IMR-90 (cell line): Measurements from ENCODE around the gene ACACA. TPM values are rescaled to one million over a fixed set of nuclear protein-coding genes. Genes with fewer than 3 reads are reported as not detected.

Source experiments
- ATAC-seq: fragments of 200-7000 bp; cut with Tn5 transposase; 2 replicates; pipeline ENCODE4 v1.9.1; 2020; ENCODE audit warnings: low read depth, mild to moderate bottlenecking, moderate library complexity
- BruUV-seq: library from RNA; stranded (reverse); fragments of 400-500 nt; replicated peaks from 2 replicates; lab custom pipeline; 2021; lab: Mats Ljungman, UMichigan
- CTCF ChIA-PET: fragments of 300-600 bp; formaldehyde crosslinking; extraction: SDS; loops from one replicate; lab custom pipeline; 2021; ENCODE audit warnings: antibody characterized with exemption; lab: Yijun Ruan, JAX
- POLR2A ChIA-PET: fragments of 300-600 bp; sonication (Branson Sonifier 250); formaldehyde crosslinking; loops from one replicate; lab custom pipeline; 2022; ENCODE audit warnings: antibody characterized with exemption; ENCODE audit not compliant: unreplicated experiment; lab: Charles Lee
- DNase-seq: peaks from one replicate; pipeline ENCODE4 v3.0.0; 2013
- H2AFZ ChIP-seq: replicated peaks from 2 replicates; pipeline ENCODE3; 2013; ENCODE audit warnings: low read length, mild to moderate bottlenecking; ENCODE audit not compliant: poor library complexity
- H2AK5ac ChIP-seq: 2 replicates; pipeline ENCODE4 v1.6.1; 2013; ENCODE audit warnings: low read depth, low read length, inconsistent platforms
- H2AK9ac ChIP-seq: replicated peaks from 2 replicates; pipeline ENCODE3; 2013; ENCODE audit warnings: mild to moderate bottlenecking, low read depth, low read length, moderate library complexity; ENCODE audit not compliant: poor library complexity
- H2BK120ac ChIP-seq: 2 replicates; pipeline ENCODE4 v1.6.1; 2013; ENCODE audit warnings: low read depth, low read length, inconsistent platforms
- H2BK15ac ChIP-seq: 3 replicates; pipeline ENCODE4 v1.6.1; 2013; ENCODE audit warnings: low read depth, low read length, inconsistent platforms
- H2BK20ac ChIP-seq: 2 replicates; pipeline ENCODE4 v1.6.1; 2013; ENCODE audit warnings: low read depth, mild to moderate bottlenecking, inconsistent platforms, low read length, moderate library complexity
- H2BK5ac ChIP-seq: 2 replicates; pipeline ENCODE4 v1.6.1; 2013; ENCODE audit warnings: mild to moderate bottlenecking, low read depth, low read length, inconsistent platforms; ENCODE audit not compliant: poor library complexity, severe bottlenecking
- H3K14ac ChIP-seq: replicated peaks from 2 replicates; pipeline ENCODE4 v1.6.1; 2013; ENCODE audit warnings: low read depth, low read length, inconsistent platforms
- H3K18ac ChIP-seq: 2 replicates; pipeline ENCODE4 v1.6.1; 2013; ENCODE audit warnings: low read depth, low read length, control low read depth
- H3K23ac ChIP-seq: 2 replicates; pipeline ENCODE4 v1.6.1; 2013; ENCODE audit warnings: low read depth, low read length, inconsistent platforms
- H3K27ac ChIP-seq: 2 replicates; pipeline ENCODE4 v1.5.1; 2013; ENCODE audit warnings: mild to moderate bottlenecking, control low read depth, low read length; ENCODE audit not compliant: insufficient read depth
- H3K27me3 ChIP-seq: 2 replicates; pipeline ENCODE4 v1.6.1; 2013; ENCODE audit warnings: low read length; ENCODE audit not compliant: control insufficient read depth, insufficient read depth
- H3K36me3 ChIP-seq: 2 replicates; pipeline ENCODE4 v1.6.1; 2013; ENCODE audit warnings: low read length, mixed read lengths; ENCODE audit not compliant: control insufficient read depth, insufficient read depth
- H3K4ac ChIP-seq: 2 replicates; pipeline ENCODE4 v1.6.1; 2013; ENCODE audit warnings: low read depth, low read length, inconsistent platforms
- H3K4me1 ChIP-seq: 2 replicates; pipeline ENCODE4 v1.6.1; 2013; ENCODE audit warnings: low read length, mixed read lengths; ENCODE audit not compliant: control insufficient read depth, insufficient read depth
- H3K4me2 ChIP-seq: 2 replicates; pipeline ENCODE4 v1.6.1; 2013; ENCODE audit warnings: low read depth, mild to moderate bottlenecking, control low read depth, low read length, moderate library complexity
- H3K4me3 ChIP-seq: 2 replicates; pipeline ENCODE4 v1.5.1; 2013; ENCODE audit warnings: low read depth, mild to moderate bottlenecking, control low read depth, low read length, moderate library complexity; ENCODE audit not compliant: insufficient read depth
- H3K56ac ChIP-seq: 2 replicates; pipeline ENCODE4 v1.6.1; 2013; ENCODE audit warnings: low read length, inconsistent platforms; ENCODE audit not compliant: insufficient read depth; ENCODE audit errors: extremely low read depth
- H3K79me1 ChIP-seq, 2 experiments: 2 replicates each; pipeline ENCODE4 v1.6.1; 2013; ENCODE audit warnings: low read length in 2 of 2, inconsistent platforms in 1 of 2, low read depth in 1 of 2
- H3K9ac ChIP-seq: 2 replicates; pipeline ENCODE4 v1.6.1; 2013; ENCODE audit warnings: low read depth, low read length, control low read depth
- H3K9me1 ChIP-seq: 2 replicates; pipeline ENCODE4 v1.6.1; 2013; ENCODE audit warnings: low read length, inconsistent platforms; ENCODE audit not compliant: insufficient read depth
- H3K9me3 ChIP-seq: 2 replicates; pipeline ENCODE4 v1.6.1; 2013; ENCODE audit warnings: low read length; ENCODE audit not compliant: control insufficient read depth, insufficient read depth
- H4K20me1 ChIP-seq: 2 replicates; pipeline ENCODE4 v1.6.1; 2013; ENCODE audit warnings: low read length, inconsistent platforms; ENCODE audit not compliant: insufficient read depth
- H4K5ac ChIP-seq: 2 replicates; pipeline ENCODE4 v1.6.1; 2013; ENCODE audit warnings: mild to moderate bottlenecking, low read depth, low read length, control low read depth
- H4K8ac ChIP-seq, 2 experiments: 2 replicates each; pipeline ENCODE4 v1.6.1; 2013; ENCODE audit warnings: low read depth in 2 of 2, low read length in 2 of 2, control low read depth in 1 of 2, inconsistent platforms in 1 of 2
- H4K91ac ChIP-seq: 2 replicates; pipeline ENCODE4 v1.6.1; 2013; ENCODE audit warnings: low read depth, low read length, inconsistent platforms; ENCODE audit not compliant: insufficient read depth
- BHLHE40 ChIP-seq: fragments of 150-350 bp; IDR thresholded peaks from 2 replicates; pipeline ENCODE4 v1.6.1; 2016; ENCODE audit warnings: mild to moderate bottlenecking, low read depth, low read length
- CEBPB ChIP-seq: IDR thresholded peaks from 2 replicates; pipeline ENCODE4 v1.6.1; 2012; ENCODE audit warnings: low read depth, low read length, improper control_type of control experiment
- CHD1 ChIP-seq: IDR thresholded peaks from 2 replicates; pipeline ENCODE4 v1.6.1; 2012; ENCODE audit warnings: low read depth, low read length, improper control_type of control experiment
- CTCF ChIP-seq: conservative IDR thresholded peaks from 2 replicates; pipeline ENCODE4 v1.5.1; 2012; ENCODE audit warnings: mild to moderate bottlenecking, low read depth, low read length, improper control_type of control experiment
- ELK1 ChIP-seq: fragments of 150-350 bp; IDR thresholded peaks from 2 replicates; pipeline ENCODE4 v1.6.1; 2016; ENCODE audit warnings: low read depth, mild to moderate bottlenecking, low read length, moderate library complexity, borderline replicate concordance
- FOS ChIP-seq: fragments of 150-350 bp; IDR thresholded peaks from 2 replicates; pipeline ENCODE4 v1.6.1; 2016; ENCODE audit warnings: low read depth, low read length
- MAFK ChIP-seq: IDR thresholded peaks from 2 replicates; pipeline ENCODE4 v1.6.1; 2012; ENCODE audit warnings: low read depth, low read length, improper control_type of control experiment
- MAZ ChIP-seq: IDR thresholded peaks from 2 replicates; pipeline ENCODE4 v1.6.1; 2012; ENCODE audit warnings: low read depth, mild to moderate bottlenecking, low read length, improper control_type of control experiment, moderate library complexity, borderline replicate concordance
- MXI1 ChIP-seq: IDR thresholded peaks from 2 replicates; pipeline ENCODE4 v1.6.1; 2012; ENCODE audit warnings: low read depth, mild to moderate bottlenecking, low read length, moderate library complexity, borderline replicate concordance
- NFE2L2 ChIP-seq: fragments of 150-350 bp; IDR thresholded peaks from 2 replicates; pipeline ENCODE4 v1.6.1; 2016; ENCODE audit warnings: low read depth, mild to moderate bottlenecking, low read length
- POLR2A ChIP-seq: IDR thresholded peaks from 2 replicates; pipeline ENCODE4 v1.6.1; 2012; ENCODE audit warnings: mild to moderate bottlenecking, low read depth, low read length
- RAD21 ChIP-seq: IDR thresholded peaks from 2 replicates; pipeline ENCODE4 v1.6.1; 2012; ENCODE audit warnings: low read length, improper control_type of control experiment
- RCOR1 ChIP-seq: IDR thresholded peaks from 2 replicates; pipeline ENCODE4 v1.6.1; 2012; ENCODE audit warnings: mild to moderate bottlenecking, low read length, improper control_type of control experiment; ENCODE audit not compliant: insufficient replicate concordance
- RFX5 ChIP-seq: IDR thresholded peaks from 2 replicates; pipeline ENCODE4 v1.8.0; 2012; ENCODE audit warnings: low read depth, mild to moderate bottlenecking, low read length, moderate library complexity
- SMC3 ChIP-seq: fragments of 150-350 bp; IDR thresholded peaks from 2 replicates; pipeline ENCODE4 v1.6.1; 2016; ENCODE audit warnings: low read depth, mild to moderate bottlenecking, antibody characterized with exemption, low read length, moderate library complexity
- USF2 ChIP-seq: fragments of 150-350 bp; IDR thresholded peaks from 2 replicates; pipeline ENCODE4 v1.6.1; 2017; ENCODE audit warnings: mild to moderate bottlenecking, antibody characterized with exemption, low read length, low read depth
- WGBS, 2 experiments: methylation state at CpG; one replicate each; pipeline versions ENCODE4 v1.1.5 to v1.1.7; 2013; ENCODE audit warnings: missing lambda C conversion rate in 2 of 2; ENCODE audit not compliant: insufficient read length in 1 of 2; ENCODE audit errors: extremely low coverage in 2 of 2; 5-methylcytosine and 5-hydroxymethylcytosine counted together
- dilution Hi-C: fragments of 300-500 bp; cut with HindIII; formaldehyde crosslinking; loops from one replicate; pipeline ENCODE4 v1.14.3; 2018; ENCODE audit warnings: low sequenced_read_pairs; ENCODE audit not compliant: unreplicated experiment
- in situ Hi-C: fragments of 300-500 bp; cut with MboI; formaldehyde crosslinking; loops from 3 replicates; pipeline ENCODE4 v1.14.3; 2019; ENCODE audit warnings: low sequenced_read_pairs, inconsistent platforms, mixed read lengths
- intact Hi-C: fragments of 100-400 bp; cut with micrococcal nuclease; formaldehyde crosslinking; loops from 2 replicates; pipeline ENCODE4 v1.10.0; 2022
- polyA plus RNA-seq, 3 experiments: library from polyadenylated mRNA; depleted of rRNA; stranded (reverse); fragments of >200 nt; gene quantifications; 2 replicates each; pipeline ENCODE4 v1.2.3, GENCODE V29; 2012; ENCODE audit warnings: low replicate concordance in 1 of 3
- total RNA-seq: library from RNA; depleted of rRNA; stranded (reverse); fragments of >200 nt; gene quantifications from 2 replicates; pipeline ENCODE4 v1.2.3, GENCODE V29; 2012

ACACA gene
- total and polyA plus RNA-seq, 2 of the 4 experiments (the other 2 are of a cell fraction) = 21.3 to 39.1 TPM

GRCh38 chr17:37043201-37043600 is 363.4 kb downstream of the ACACA start:
- no peaks in the 10 kb centered on the region for H4K20me1 ChIP-seq

More at GRCh38 chr17:37043201-37043600, 363.4 kb downstream of the ACACA start:
- no peak overlapping the region for H3K27ac ChIP-seq
- H2BK20ac ChIP-seq = no peak overlapping the region
- 0 out of 2 replicates have a peak, but pooled peaks cover 3% of the 10 kb centered on the region for H3K9me1 ChIP-seq
- H2BK15ac ChIP-seq = no peak overlapping the region
- no peak overlapping the region for H3K4me3 ChIP-seq
- H2AK5ac ChIP-seq = no peak overlapping the region
- no peak overlapping the region for H2BK5ac ChIP-seq
- BruUV-seq = no TSS peak
- H3K4me1 ChIP-seq = peaks cover 2% of the 10 kb centered on the region
- no peak overlapping the region for H3K23ac ChIP-seq
- dilution Hi-C loops (no loop called here), intact Hi-C loops (no loop called here), in situ Hi-C loops (no loop called here)
- DNase-seq = peak; percentile 40
- POLR2A ChIA-PET = interaction anchor here (0.7 kb wide), 1 partner anchor 23 kb away, joined by 7 read pairs; no protein-coding TSS in a partner anchor
- no peak overlapping the region for H2AFZ ChIP-seq
- H3K36me3 ChIP-seq = peaks cover 2% of the 10 kb centered on the region; the same call in 1 of the 2 replicates
- H3K9me3 ChIP-seq = no peaks in the 10 kb centered on the region
- H4K8ac ChIP-seq = no peak overlapping the region
- no peak for TF ChIP-seq MAFK
- TF ChIP-seq RAD21 = no peak
- no peak for TF ChIP-seq BHLHE40
- no peak for TF ChIP-seq CTCF
- TF ChIP-seq USF2 = no peak
- no peak for TF ChIP-seq RCOR1
- no peak for TF ChIP-seq MXI1
- TF ChIP-seq CHD1 = no peak
- TF ChIP-seq ELK1 = no peak
- TF ChIP-seq MAZ = no peak
- TF ChIP-seq CEBPB = no peak
- no peak for TF ChIP-seq SMC3
- no peak for TF ChIP-seq NFE2L2
- TF ChIP-seq POLR2A = no peak
- TF ChIP-seq RFX5 = no peak
- no peak for TF ChIP-seq FOS
- CTCF ChIA-PET = no interaction called here
- H2AK9ac ChIP-seq = no peak overlapping the region
- H3K4me2 ChIP-seq = no peak overlapping the region
- H3K79me1 ChIP-seq = peaks cover 0 to 4% of the 10 kb centered on the region in 2 experiments; a peak in 2 of 4 replicates
- H3K9ac ChIP-seq = no peak overlapping the region
- no peak overlapping the region for H4K91ac ChIP-seq
- no peak overlapping the region for H2BK120ac ChIP-seq
- H3K14ac ChIP-seq = no peak overlapping the region
- 69% methylated on average over 3 of the region's 3 CpGs; no CpG with 5 or more reads in 1 of the 2 experiments for WGBS, 2 experiments
- no peak overlapping the region for H3K4ac ChIP-seq
- no peaks in the 10 kb centered on the region for H3K27me3 ChIP-seq
- peak; percentile 41; the same call in 1 of the 2 replicates for ATAC-seq
- H3K18ac ChIP-seq = no peak overlapping the region
- no peak overlapping the region for H3K56ac ChIP-seq
- no peak overlapping the region for H4K5ac ChIP-seq
